Ovary (tissue), 9 donors: ENCODE measurements around the gene HIGD2A. TPM values are rescaled to one million over a fixed set of nuclear protein-coding genes. Genes with fewer than 3 reads are reported as not detected.
A peak's percentile ranks its signal among the peaks of the same experiment; 100 is the strongest.

Experiments
- DNase-seq, 5 donors: peaks; one replicate each; pipeline ENCODE4 v3.0.0-alpha.2; 2019 to 2020
- H3K27ac ChIP-seq, 2 donors: fragments of 200-600 bp; one replicate each; pipeline versions ENCODE4 v1.5.1 to v1.8.0; 2019 to 2022
- H3K27me3 ChIP-seq: fragments of 200-600 bp; one replicate; pipeline ENCODE4 v1.8.0; 2022
- H3K36me3 ChIP-seq: fragments of 200-600 bp; sonication (generic); one replicate; pipeline ENCODE4 v1.5.1; 2019
- H3K4me1 ChIP-seq: one replicate; pipeline ENCODE4 v1.8.1; 2013; ENCODE audit warnings: mild to moderate bottlenecking, moderate library complexity; ENCODE audit not compliant: insufficient read depth
- H3K4me3 ChIP-seq: fragments of 200-600 bp; sonication (generic); one replicate; pipeline ENCODE4 v1.5.1; 2017
- H3K9me3 ChIP-seq, 2 donors: fragments of 200-600 bp in 1 of 2; sonication (generic) in 1 of 2; one replicate each; pipeline versions ENCODE4 v1.5.1 to v1.8.1; 2013 to 2019; ENCODE audit warnings: mild to moderate bottlenecking in 1 of 2, moderate library complexity in 1 of 2
- EP300 ChIP-seq: sonication (generic); formaldehyde crosslinking; IDR thresholded peaks from one replicate; pipeline ENCODE4 v1.6.1; 2017; ENCODE audit warnings: antibody characterized with exemption
- POLR2A ChIP-seq: fragments of 450-650 bp; IDR thresholded peaks from one replicate; pipeline ENCODE4 v1.6.1; 2017; ENCODE audit warnings: antibody characterized with exemption, mild to moderate bottlenecking, moderate library complexity
- WGBS, 3 donors: extraction: QIAGEN DNeasy Blood & Tissue Kit in 1 of 3; methylation state at CpG; one replicate each; pipeline versions ENCODE4 v1.1.5 to v1.1.7; 2013 to 2017; 5-methylcytosine and 5-hydroxymethylcytosine counted together
- intact Hi-C, 4 donors: fragments of 100-400 bp; cut with DNase I; formaldehyde crosslinking; loops; one replicate each; pipeline versions ENCODE4 v1.11.0 to v1.15.1; 2022 to 2023
- polyA plus RNA-seq, 2 donors: library from polyadenylated mRNA; stranded (reverse); fragments of 200-250 nt in 1 of 2; fragments of 350-450 nt in 1 of 2; fragmentation: Illumina TruSeq in 1 of 2; extraction: RNeasy Lipid Tissue Mini Kit (QIAGEN cat#74804) in 1 of 2; gene quantifications; one replicate each; pipeline ENCODE4 v1.2.3, GENCODE V29; 2013 to 2014
- total RNA-seq, 7 donors: library from RNA; depleted of rRNA in 2 of 7; stranded (reverse); fragments of >200 nt in 2 of 7; fragmentation: NEBNext Ultra II Directional in 3 of 7; extraction: Animal tissue kit (Norgen Biotek cat#: 25700) in 3 of 7; gene quantifications; one replicate each; pipeline versions ENCODE4 v1.1.0 to v1.2.4, GENCODE V29; 2016 to 2023
- TF ChIP-seq, protein P1 (sequence below), 3 donors: fragments of 450-650 bp in 2 of 3; fragments of 200-600 bp in 1 of 3; IDR thresholded peaks; one replicate each; pipeline versions ENCODE4 v1.5.1 to v1.8.0; 2016 to 2022; ENCODE audit warnings: antibody characterized with exemption in 3 of 3, mild to moderate bottlenecking in 1 of 3
- donor health status: DM: no; HTN: no; CAD: no; lungs with moderate emphysema.
- donor health status: DM: no; HTN: no; CAD: no.
- donor health status: Bipolar disorder and iron deficiency.
- donor health status: DM: yes; HTN: yes; CAD: no.
- donor health status: DM: no; HTN: no; CAD: no.
- donor health status: DM: yes; HTN: yes; CAD: no.

HIGD2A gene
- total and polyA plus RNA-seq, 9 donors = 64.3 to 131 (median 100) TPM

- WGBS, 3 donors = 92 to 96% (median 93%) methylated on average over 9 of the region's 9 CpGs
- H3K4me1 ChIP-seq = peaks cover 16% of the 10 kb centered on the region
- no peak overlapping the region for H3K27ac ChIP-seq
- H3K9me3 ChIP-seq = no peaks in the 10 kb centered on the region
- no peaks in the 10 kb centered on the region for H3K36me3 ChIP-seq
- H3K27me3 ChIP-seq = no peaks in the 10 kb centered on the region
- DNase-seq = no peak
- TF ChIP-seq EP300 (no peak), POLR2A (no peak)
- TF ChIP-seq, protein P1, sequence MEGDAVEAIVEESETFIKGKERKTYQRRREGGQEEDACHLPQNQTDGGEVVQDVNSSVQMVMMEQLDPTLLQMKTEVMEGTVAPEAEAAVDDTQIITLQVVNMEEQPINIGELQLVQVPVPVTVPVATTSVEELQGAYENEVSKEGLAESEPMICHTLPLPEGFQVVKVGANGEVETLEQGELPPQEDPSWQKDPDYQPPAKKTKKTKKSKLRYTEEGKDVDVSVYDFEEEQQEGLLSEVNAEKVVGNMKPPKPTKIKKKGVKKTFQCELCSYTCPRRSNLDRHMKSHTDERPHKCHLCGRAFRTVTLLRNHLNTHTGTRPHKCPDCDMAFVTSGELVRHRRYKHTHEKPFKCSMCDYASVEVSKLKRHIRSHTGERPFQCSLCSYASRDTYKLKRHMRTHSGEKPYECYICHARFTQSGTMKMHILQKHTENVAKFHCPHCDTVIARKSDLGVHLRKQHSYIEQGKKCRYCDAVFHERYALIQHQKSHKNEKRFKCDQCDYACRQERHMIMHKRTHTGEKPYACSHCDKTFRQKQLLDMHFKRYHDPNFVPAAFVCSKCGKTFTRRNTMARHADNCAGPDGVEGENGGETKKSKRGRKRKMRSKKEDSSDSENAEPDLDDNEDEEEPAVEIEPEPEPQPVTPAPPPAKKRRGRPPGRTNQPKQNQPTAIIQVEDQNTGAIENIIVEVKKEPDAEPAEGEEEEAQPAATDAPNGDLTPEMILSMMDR (IDR thresholded peaks at IDR 0.05) = no peak
- intact Hi-C loops = no loop called here
- no peak overlapping the region for H3K4me3 ChIP-seq
Measured at GRCh38 chr5:176394096-176394495, 5.5 kb downstream of the HIGD2A start.

GRCh38 chr5:176394881-176395675, 6.5 kb downstream of the HIGD2A start:
- H3K9me3 ChIP-seq = no peaks in the 10 kb centered on the region
- peaks cover 14% of the 10 kb centered on the region for H3K4me1 ChIP-seq
- no peaks in the 10 kb centered on the region for H3K36me3 ChIP-seq
- TF ChIP-seq POLR2A = no peak
- no peak for TF ChIP-seq EP300
- TF ChIP-seq, protein P1 (IDR thresholded peaks at IDR 0.05) = no peak
- no peaks in the 10 kb centered on the region for H3K27me3 ChIP-seq
- H3K27ac ChIP-seq = peak overlapping the region in 1 of 2 donors; percentile 65
- WGBS, 3 donors = 36 to 46% (median 44%) methylated on average over 11 of the region's 11 CpGs
- intact Hi-C loops = no loop called here
- H3K4me3 ChIP-seq = no peak overlapping the region
- peak; percentile 44 to 88 (median 67) for DNase-seq

- Histone ChIP-seq H3K36me3 (no peaks in the 10 kb centered on the region), H3K4me1 (peaks cover 20% of the 10 kb centered on the region), H3K27ac (peak overlapping the region; percentile 16 to 65), H3K4me3 (no peak overlapping the region), H3K9me3 (no peaks in the 10 kb centered on the region), H3K27me3 (no peaks in the 10 kb centered on the region)
- WGBS, 3 donors = 17 to 29% (median 18%) methylated on average over 6 of the region's 6 CpGs
- DNase-seq = peak in 2 of 5 donors; percentile 42 to 53
- TF ChIP-seq EP300 (no peak), POLR2A (no peak)
- TF ChIP-seq, protein P1 (IDR thresholded peaks at IDR 0.05) = no peak
- intact Hi-C loops = no loop called here
Measured at GRCh38 chr5:176396330-176396729, 7.8 kb downstream of the HIGD2A start.

DNA sequence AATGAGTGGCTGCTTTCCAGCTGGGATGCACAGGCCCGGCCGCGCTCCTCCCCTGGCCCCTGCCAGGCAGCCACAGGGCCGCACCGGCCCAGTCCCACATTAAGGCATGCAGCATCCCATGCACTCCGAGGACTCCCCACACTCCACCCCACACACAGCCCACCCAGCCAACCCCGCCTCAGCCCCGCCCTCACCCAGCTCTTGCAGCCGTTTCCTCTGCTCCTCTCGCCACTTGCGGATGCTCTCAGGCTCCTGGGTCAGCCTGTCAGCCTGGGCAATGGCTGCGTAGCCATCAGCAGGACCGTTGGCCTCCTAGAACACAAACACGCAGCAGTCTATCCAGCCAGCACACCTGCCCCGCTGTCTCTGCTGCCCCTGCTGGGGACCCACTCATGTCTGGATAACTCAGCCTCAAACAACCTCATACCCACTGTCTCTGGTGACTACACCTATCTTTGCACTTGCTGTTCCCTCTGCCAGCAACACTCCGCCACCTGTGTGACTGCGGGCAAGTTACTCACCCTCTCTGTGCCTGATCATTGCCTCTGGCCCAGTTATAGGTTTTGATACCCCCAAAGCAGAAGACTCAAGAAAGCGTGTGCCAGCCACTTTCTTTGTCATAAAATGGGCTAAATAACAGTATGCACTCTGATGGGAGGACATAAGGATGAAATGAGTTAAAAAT, 9.3 kb downstream of the HIGD2A start:
- no peaks in the 10 kb centered on the region for H3K36me3 ChIP-seq

More for the DNA sequence above, 9.3 kb downstream of the HIGD2A start:
- no peaks in the 10 kb centered on the region for H3K9me3 ChIP-seq
- H3K4me3 ChIP-seq = no peak overlapping the region
- H3K27me3 ChIP-seq = no peaks in the 10 kb centered on the region
- 89% methylated on average over 18 of the region's 18 CpGs for WGBS, 3 donors
- H3K4me1 ChIP-seq = peaks cover 25% of the 10 kb centered on the region
- intact Hi-C loops = no loop called here
- peak in 1 of 5 donors; percentile 41 for DNase-seq
- no peak for TF ChIP-seq EP300
- TF ChIP-seq POLR2A = no peak
- TF ChIP-seq, protein P1 (IDR thresholded peaks at IDR 0.05) = no peak
- no peak overlapping the region for H3K27ac ChIP-seq
